Measurements from ENCODE around the gene MRPL17. TPM values are rescaled to one million over a fixed set of nuclear protein-coding genes. Genes with fewer than 3 reads are reported as not detected.

MRPL17 gene
- polyA plus RNA-seq, 1 donor (not counting 4 experiments of a cell fraction or from before 2014, with no cell fraction given) = 96.3 TPM

DNA sequence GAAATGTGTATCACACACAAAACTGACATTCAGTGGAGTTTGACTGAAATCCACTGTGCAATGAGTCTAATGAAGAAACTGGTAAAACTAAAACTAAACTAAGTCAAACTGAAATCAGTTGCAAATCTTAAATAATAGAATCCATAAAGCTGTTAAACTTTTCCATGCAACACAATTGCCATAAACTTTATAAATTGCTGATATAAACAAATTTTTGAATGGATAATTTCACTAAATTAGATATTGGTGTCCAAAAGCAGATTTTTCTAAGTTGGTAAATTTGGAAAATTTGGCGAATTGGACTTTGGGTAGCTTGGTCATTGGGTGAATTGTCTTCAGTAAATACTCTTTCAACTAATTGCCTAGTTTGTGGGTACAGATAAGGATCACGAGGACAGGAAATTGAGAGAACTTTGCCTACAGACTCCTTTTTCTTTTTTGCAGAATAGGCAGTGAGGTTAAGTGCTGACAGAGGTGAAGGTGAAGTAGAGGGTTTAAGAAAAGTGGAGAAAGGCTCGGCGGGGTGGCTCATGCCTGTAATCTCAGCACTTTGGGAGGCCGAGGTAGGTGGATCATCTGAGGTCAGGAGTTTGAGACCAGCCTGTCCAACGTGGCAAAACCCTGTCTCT is 12.8 kb downstream of the MRPL17 start:
- no peak for DNase-seq (ENCODE audit: low read depth, low spot score)
- FAIRE-seq = no peak
- no peaks in the 10 kb centered on the region for H3K36me3 ChIP-seq (ENCODE audit: control insufficient read depth in 2 of 2, extremely low read depth in 1 of 2, insufficient read depth in 2 of 2, low read length in 2 of 2)

GRCh38 chr11:6667733-6668374 is 15.3 kb downstream of the MRPL17 start:
- dilution Hi-C loops (cut with MboI; ENCODE audit: extremely low pct_ligation_motif_present, low sequenced_read_pairs) = no loop called here

More for the DNA sequence above, 12.8 kb downstream of the MRPL17 start:
- dilution Hi-C loops (cut with MboI; ENCODE audit: extremely low pct_ligation_motif_present, low sequenced_read_pairs) = no loop called here
- Histone ChIP-seq H3K9me3 (ENCODE audit: control insufficient read depth, low read depth, low read length) (no peaks in the 10 kb centered on the region), H3K4me1 (ENCODE audit: control insufficient read depth, extremely low read depth, insufficient read depth, low read length) (no peaks in the 10 kb centered on the region), H2AFZ (ENCODE audit: control insufficient read depth, low read length) (no peak overlapping the region), H4K20me1 (ENCODE audit: control insufficient read depth, extremely low read depth, insufficient read depth, low read length) (no peaks in the 10 kb centered on the region), H3K27me3 (ENCODE audit: control insufficient read depth, extremely low read depth, insufficient read depth, low read length) (no peaks in the 10 kb centered on the region), H3K4me3 (ENCODE audit: control insufficient read depth in 2 of 3, extremely low read depth in 1 of 3, insufficient read depth in 2 of 3, low read depth in 1 of 3, low read length in 3 of 3) (no peak overlapping the region), H3K4me2 (ENCODE audit: control insufficient read depth, extremely low read depth, insufficient read depth, low read depth, low read length) (no peak overlapping the region), H3K9ac (ENCODE audit: control insufficient read depth, extremely low read depth, insufficient read depth, low read length) (no peak overlapping the region), H3K79me2 (ENCODE audit: control insufficient read depth, insufficient read depth, low read length) (no peaks in the 10 kb centered on the region), H3K27ac (ENCODE audit: control insufficient read depth, insufficient read depth, low read length) (no peak overlapping the region), H3K9me1 (ENCODE audit: control insufficient read depth, extremely low read depth, insufficient read depth, low read length) (no peaks in the 10 kb centered on the region)
- TF ChIP-seq CTCF (optimal IDR thresholded peaks at IDR 0.05 in 1 of 3, IDR thresholded peaks at IDR 0.05 in 1 of 3, conservative IDR thresholded peaks at IDR 0.05 in 1 of 3; ENCODE audit: extremely low read depth in 1 of 3, insufficient read depth in 2 of 3, low read length in 3 of 3) = no peak
- no peak for TF ChIP-seq EZH2 (IDR thresholded peaks at IDR 0.05; ENCODE audit: low read length)

More at GRCh38 chr11:6667733-6668374, 15.3 kb downstream of the MRPL17 start:
- no peaks in the 10 kb centered on the region for H4K20me1 ChIP-seq (ENCODE audit: control insufficient read depth, extremely low read depth, insufficient read depth, low read length)
- no peaks in the 10 kb centered on the region for H3K4me1 ChIP-seq (ENCODE audit: control insufficient read depth, extremely low read depth, insufficient read depth, low read length)
- H3K27me3 ChIP-seq (ENCODE audit: control insufficient read depth, extremely low read depth, insufficient read depth, low read length) = peaks cover 2% of the 10 kb centered on the region
- no peaks in the 10 kb centered on the region for H3K36me3 ChIP-seq (ENCODE audit: control insufficient read depth in 2 of 2, extremely low read depth in 1 of 2, insufficient read depth in 2 of 2, low read length in 2 of 2)
- no peak for FAIRE-seq
- H3K9me1 ChIP-seq (ENCODE audit: control insufficient read depth, extremely low read depth, insufficient read depth, low read length) = no peaks in the 10 kb centered on the region
- H3K9ac ChIP-seq (ENCODE audit: control insufficient read depth, extremely low read depth, insufficient read depth, low read length) = no peak overlapping the region
- no peaks in the 10 kb centered on the region for H3K79me2 ChIP-seq (ENCODE audit: control insufficient read depth, insufficient read depth, low read length)
- no peak overlapping the region for H2AFZ ChIP-seq (ENCODE audit: control insufficient read depth, low read length)
- H3K4me3 ChIP-seq (ENCODE audit: control insufficient read depth in 2 of 3, extremely low read depth in 1 of 3, insufficient read depth in 2 of 3, low read depth in 1 of 3, low read length in 3 of 3) = no peak overlapping the region
- no peaks in the 10 kb centered on the region for H3K9me3 ChIP-seq (ENCODE audit: control insufficient read depth, low read depth, low read length)
- no peak overlapping the region for H3K27ac ChIP-seq (ENCODE audit: control insufficient read depth, insufficient read depth, low read length)
- no peak overlapping the region for H3K4me2 ChIP-seq (ENCODE audit: control insufficient read depth, extremely low read depth, insufficient read depth, low read depth, low read length)
- no peak for TF ChIP-seq EZH2 (IDR thresholded peaks at IDR 0.05; ENCODE audit: low read length)
- TF ChIP-seq CTCF (optimal IDR thresholded peaks at IDR 0.05 in 1 of 3, IDR thresholded peaks at IDR 0.05 in 1 of 3, conservative IDR thresholded peaks at IDR 0.05 in 1 of 3; ENCODE audit: extremely low read depth in 1 of 3, insufficient read depth in 2 of 3, low read length in 3 of 3) = peak; percentile 3 to 58 (median 40)
- DNase-seq (ENCODE audit: low read depth, low spot score) = no peak

Data from keratinocyte (primary cell).